ENCODE measurements around the gene SCN4B. TPM values are rescaled to one million over a fixed set of nuclear protein-coding genes. Genes with fewer than 3 reads are reported as not detected.

SCN4B gene
- total and polyA plus RNA-seq, 2 of the 8 experiments (the other 6 are each of a cell fraction or from before 2014, with no cell fraction given), result 2.8 to 4.9 TPM

DNA sequence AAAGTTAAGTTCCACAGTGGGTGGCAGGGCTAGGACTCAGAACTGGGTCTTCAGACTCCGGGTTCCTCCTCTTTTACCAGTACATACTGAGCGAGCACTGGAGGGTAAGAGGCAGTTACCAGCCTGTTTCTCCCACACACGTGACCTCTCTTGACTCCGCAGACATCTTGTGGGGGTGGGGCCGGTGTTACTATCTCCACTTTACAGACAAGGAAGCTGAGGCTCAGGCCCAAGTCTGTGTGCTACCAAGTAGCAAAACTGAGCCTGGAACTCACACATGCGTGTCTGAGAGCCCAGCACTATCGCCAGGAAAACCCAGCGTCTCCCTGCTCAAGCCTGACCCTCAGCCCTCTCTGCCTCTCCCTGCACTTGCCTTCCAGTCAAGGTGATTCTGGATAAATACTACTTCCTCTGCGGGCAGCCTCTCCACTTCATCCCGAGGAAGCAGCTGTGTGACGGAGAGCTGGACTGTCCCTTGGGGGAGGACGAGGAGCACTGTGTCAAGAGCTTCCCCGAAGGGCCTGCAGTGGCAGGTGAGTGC, 49.8 kb downstream of the SCN4B start (continued):
- TF ChIP-seq BRCA1 (IDR thresholded peaks at IDR 0.05; ENCODE audit: low read depth, low read length) (no peak), RXRA (IDR thresholded peaks at IDR 0.05; ENCODE audit: insufficient read depth, low read depth, low read length) (no peak), SP4 (IDR thresholded peaks at IDR 0.05; ENCODE audit: low read length) (no peak), GTF2F1 (IDR thresholded peaks at IDR 0.05; ENCODE audit: borderline replicate concordance, low read depth, low read length) (no peak), CHD1 (IDR thresholded peaks at IDR 0.05; ENCODE audit: low read depth, low read length) (no peak), RBBP5 (IDR thresholded peaks at IDR 0.05; ENCODE audit: borderline replicate concordance, low read depth, low read length) (no peak), TEAD4 (IDR thresholded peaks at IDR 0.05; ENCODE audit: low read depth, low read length) (no peak), EZH2 (IDR thresholded peaks at IDR 0.05; ENCODE audit: low read depth, low read length, severe bottlenecking) (no peak), NANOG (IDR thresholded peaks at IDR 0.05; ENCODE audit: insufficient read depth, low read depth, low read length, poor library complexity, severe bottlenecking) (no peak)

Measured in H1 (cell line).